H1 (cell line): ENCODE measurements around the gene TRAPPC12. TPM values are rescaled to one million over a fixed set of nuclear protein-coding genes. Genes with fewer than 3 reads are reported as not detected.

Source experiments
- CTCF ChIA-PET: fragments of 300-600 bp; sonication (Branson Sonifier 250); formaldehyde crosslinking; loops from one replicate; lab custom pipeline; 2021; ENCODE audit not compliant: partially characterized antibody; lab: Charles Lee
- POLR2A ChIA-PET: fragments of 300-600 bp; sonication (Branson Sonifier 250); formaldehyde crosslinking; loops from one replicate; lab custom pipeline; 2021; ENCODE audit warnings: inconsistent platforms; ENCODE audit not compliant: partially characterized antibody; lab: Charles Lee
- DNase-seq, 2 experiments: peaks; one replicate each; pipeline versions ENCODE4 v3.0.0 to v3.0.0-alpha.2; 2010 to 2022; ENCODE audit warnings: low spot score in 2 of 2, low read depth in 1 of 2, mixed read lengths in 1 of 2
- FAIRE-seq: peaks from 2 replicates; lab custom pipeline; 2011; peaks lifted over from hg19 to GRCh38; lab: Jason Lieb, UNC
- H2AFZ ChIP-seq: 2 replicates; pipeline ENCODE4 v1.8.1; 2012; ENCODE audit warnings: low read length, inconsistent platforms
- H2AK5ac ChIP-seq: 2 replicates; pipeline ENCODE4 v1.6.1; 2013; ENCODE audit warnings: low read depth, low read length
- H2BK120ac ChIP-seq: replicated peaks from 2 replicates; pipeline ENCODE3; 2013; ENCODE audit warnings: low read depth, low read length, inconsistent platforms
- H2BK12ac ChIP-seq: 2 replicates; pipeline ENCODE4 v1.6.1; 2013; ENCODE audit warnings: low read depth, low read length
- H2BK15ac ChIP-seq: 2 replicates; pipeline ENCODE4 v1.6.1; 2013; ENCODE audit warnings: low read length
- H2BK20ac ChIP-seq: 2 replicates; pipeline ENCODE4 v1.6.1; 2013; ENCODE audit warnings: low read length
- H2BK5ac ChIP-seq: 2 replicates; pipeline ENCODE4 v1.6.1; 2013; ENCODE audit warnings: low read depth, low read length
- H3K14ac ChIP-seq: 2 replicates; pipeline ENCODE4 v1.6.1; 2013; ENCODE audit warnings: inconsistent platforms; ENCODE audit not compliant: insufficient read length
- H3K18ac ChIP-seq: 2 replicates; pipeline ENCODE4 v1.6.1; 2013; ENCODE audit warnings: low read length; ENCODE audit errors: extremely low read depth
- H3K23ac ChIP-seq: 2 replicates; pipeline ENCODE4 v1.6.1; 2013; ENCODE audit warnings: inconsistent platforms; ENCODE audit not compliant: insufficient read length
- H3K23me2 ChIP-seq: 2 replicates; pipeline ENCODE4 v1.6.1; 2013; ENCODE audit warnings: low read depth, low read length
- H3K27ac ChIP-seq: 2 replicates; pipeline ENCODE4 v1.6.1; 2011; ENCODE audit warnings: low read depth, low read length, inconsistent platforms
- H3K27me3 ChIP-seq, 4 experiments: replicated peaks in 1 of 4; 1 replicate in 1 of 4; 2 replicates in 3 of 4; pipeline versions ENCODE4 v1.6.1 to v1.8.1; 2011 to 2013; ENCODE audit warnings: low read length in 3 of 4, mild to moderate bottlenecking in 3 of 4, inconsistent platforms in 2 of 4, mixed read lengths in 2 of 4, moderate library complexity in 1 of 4; ENCODE audit not compliant: control insufficient read depth in 3 of 4, insufficient read depth in 3 of 4; ENCODE audit errors: extremely low read depth in 1 of 4
- H3K36me3 ChIP-seq, 4 experiments: 2 replicates each; pipeline versions ENCODE4 v1.6.1 to v1.8.1; 2011 to 2013; ENCODE audit warnings: mild to moderate bottlenecking in 4 of 4, low read length in 3 of 4, moderate library complexity in 2 of 4, control low read depth in 1 of 4, inconsistent platforms in 1 of 4; ENCODE audit not compliant: insufficient read depth in 4 of 4, control insufficient read depth in 2 of 4
- H3K4ac ChIP-seq: replicated peaks from 2 replicates; pipeline ENCODE3; 2013; ENCODE audit warnings: low read length, low read depth, mixed read lengths, inconsistent platforms; ENCODE audit not compliant: insufficient read length
- H3K4me1 ChIP-seq, 4 experiments: replicated peaks in 1 of 4; 1 replicate in 1 of 4; 2 replicates in 3 of 4; pipeline versions ENCODE4 v1.6.1 to v1.8.1; 2011 to 2013; ENCODE audit warnings: low read length in 3 of 4, inconsistent platforms in 2 of 4, mixed read lengths in 1 of 4; ENCODE audit not compliant: insufficient read depth in 4 of 4, control insufficient read depth in 3 of 4
- H3K4me2 ChIP-seq, 2 experiments: 2 replicates each; pipeline versions ENCODE4 v1.6.1 to v1.8.1; 2011 to 2013; ENCODE audit warnings: low read depth in 2 of 2, low read length in 2 of 2, control low read depth in 1 of 2, inconsistent platforms in 1 of 2, mild to moderate bottlenecking in 1 of 2; ENCODE audit not compliant: insufficient read depth in 1 of 2
- H3K4me3 ChIP-seq, 4 experiments: fragments of 200-600, 300-600 bp in 1 of 4; sonication (generic), shearing (Covaris generic), sonication (Bioruptor Twin) in 1 of 4; 2 replicates each; pipeline versions ENCODE4 v1.5.1 to v1.8.1; 2011 to 2016; ENCODE audit warnings: low read length in 4 of 4, low read depth in 3 of 4, control low read depth in 2 of 4, inconsistent platforms in 2 of 4, mild to moderate bottlenecking in 2 of 4, mixed read lengths in 1 of 4, moderate library complexity in 1 of 4; ENCODE audit not compliant: insufficient read depth in 2 of 4; ENCODE audit errors: extremely low read depth in 1 of 4
- H3K56ac ChIP-seq: replicated peaks from 2 replicates; pipeline ENCODE3; 2013; ENCODE audit warnings: low read depth, mild to moderate bottlenecking, mixed read lengths, low read length, inconsistent platforms; ENCODE audit not compliant: insufficient read length
- H3K79me1 ChIP-seq: 2 replicates; pipeline ENCODE4 v1.6.1; 2013; ENCODE audit warnings: low read depth, low read length, control low read depth
- H3K79me2 ChIP-seq, 2 experiments: 2 replicates each; pipeline versions ENCODE4 v1.6.1 to v1.8.1; 2012 to 2013; ENCODE audit warnings: low read length in 2 of 2, mild to moderate bottlenecking in 2 of 2, inconsistent platforms in 1 of 2; ENCODE audit not compliant: insufficient read depth in 2 of 2, control insufficient read depth in 1 of 2
- H3K9ac ChIP-seq, 4 experiments: replicated peaks in 1 of 4; 1 replicate in 1 of 4; 2 replicates in 3 of 4; pipeline versions ENCODE4 v1.6.1 to v1.8.1; 2011 to 2013; ENCODE audit warnings: low read depth in 3 of 4, low read length in 3 of 4, control low read depth in 2 of 4, mild to moderate bottlenecking in 2 of 4, moderate library complexity in 2 of 4, inconsistent platforms in 1 of 4; ENCODE audit errors: extremely low read depth in 1 of 4
- H3K9me3 ChIP-seq, 2 experiments: 2 replicates each; pipeline versions ENCODE4 v1.6.1 to v1.8.1; 2012 to 2013; ENCODE audit warnings: mild to moderate bottlenecking in 2 of 2, moderate library complexity in 2 of 2, control low read depth in 1 of 2, inconsistent platforms in 1 of 2, low read depth in 1 of 2, low read length in 1 of 2, mixed read lengths in 1 of 2; ENCODE audit not compliant: insufficient read depth in 2 of 2
- H4K20me1 ChIP-seq, 2 experiments: replicated peaks in 1 of 2; 2 replicates each; pipeline versions ENCODE3 to v1.8.1; 2011 to 2013; ENCODE audit warnings: inconsistent platforms in 2 of 2, low read length in 2 of 2, mild to moderate bottlenecking in 1 of 2; ENCODE audit not compliant: insufficient read depth in 2 of 2, control insufficient read depth in 1 of 2
- H4K5ac ChIP-seq: 2 replicates; pipeline ENCODE4 v1.6.1; 2013; ENCODE audit warnings: low read length, low read depth, mixed read lengths, inconsistent platforms; ENCODE audit not compliant: insufficient read length
- H4K8ac ChIP-seq: 2 replicates; pipeline ENCODE4 v1.8.0; 2013; ENCODE audit warnings: mild to moderate bottlenecking, moderate library complexity, low read length, inconsistent platforms; ENCODE audit not compliant: insufficient read depth; ENCODE audit errors: extremely low read depth
- H4K91ac ChIP-seq: replicated peaks from 2 replicates; pipeline ENCODE3; 2013; ENCODE audit warnings: low read length, mixed read lengths, inconsistent platforms; ENCODE audit not compliant: insufficient read length
- CEBPB ChIP-seq: IDR thresholded peaks from 2 replicates; pipeline ENCODE4 v1.6.1; 2012; ENCODE audit warnings: low read depth, low read length
- CREB1 ChIP-seq: IDR thresholded peaks from 2 replicates; pipeline ENCODE4 v1.6.1; 2012; ENCODE audit warnings: inconsistent platforms
- CTBP2 ChIP-seq: IDR thresholded peaks from 2 replicates; pipeline ENCODE4 v1.7.0; 2011; ENCODE audit warnings: borderline replicate concordance, mild to moderate bottlenecking, moderate library complexity, mixed read lengths, low read length; ENCODE audit not compliant: insufficient read depth, insufficient read length
- HDAC2 ChIP-seq, 2 experiments: fragments of 300-600 bp in 1 of 2; sonication (generic) in 1 of 2; IDR thresholded peaks; 2 replicates each; pipeline ENCODE4 v1.6.1; 2011 to 2012; ENCODE audit warnings: low read depth in 2 of 2, low read length in 2 of 2, mild to moderate bottlenecking in 2 of 2, moderate library complexity in 2 of 2, borderline replicate concordance in 1 of 2, inconsistent platforms in 1 of 2
- KDM4A ChIP-seq: IDR thresholded peaks from one replicate; pipeline ENCODE4 v1.7.1; 2012; ENCODE audit warnings: low read depth, mild to moderate bottlenecking, moderate library complexity, low read length, inconsistent platforms; ENCODE audit not compliant: severe bottlenecking
- POLR2AphosphoS5 ChIP-seq: IDR thresholded peaks from 2 replicates; pipeline ENCODE4 v1.6.1; 2011; ENCODE audit warnings: low read depth, low read length
- RBBP5 ChIP-seq: IDR thresholded peaks from 2 replicates; pipeline ENCODE4 v1.7.1; 2012; ENCODE audit warnings: low read depth, mild to moderate bottlenecking, inconsistent platforms, low read length, moderate library complexity, borderline replicate concordance
- RFX5 ChIP-seq: IDR thresholded peaks from 2 replicates; pipeline ENCODE4 v1.6.1; 2011; ENCODE audit warnings: low read depth, low read length, improper control_type of control experiment, borderline replicate concordance
- RXRA ChIP-seq: IDR thresholded peaks from 2 replicates; pipeline ENCODE4 v1.6.1; 2011; ENCODE audit warnings: low read depth, mild to moderate bottlenecking, low read length, moderate library complexity; ENCODE audit not compliant: insufficient read depth
- SP1 ChIP-seq: IDR thresholded peaks from 2 replicates; pipeline ENCODE4 v1.6.1; 2011; ENCODE audit warnings: low read depth, low read length
- SRF ChIP-seq: IDR thresholded peaks from 2 replicates; pipeline ENCODE4 v1.6.1; 2011; ENCODE audit warnings: mild to moderate bottlenecking, low read depth, low read length, moderate library complexity
- SUZ12 ChIP-seq: fragments of 200-600 bp; sonication (generic); IDR thresholded peaks from 2 replicates; pipeline ENCODE4 v1.6.1; 2012; ENCODE audit warnings: mild to moderate bottlenecking, inconsistent platforms, low read length, moderate library complexity, mixed read lengths
- WGBS, 2 experiments: shearing (Covaris generic) in 1 of 2; methylation state at CpG; one replicate each; pipeline versions ENCODE4 v1.1.6 to v1.1.7; 2013 to 2015; ENCODE audit warnings: low lambda C conversion rate in 2 of 2, mixed read lengths in 2 of 2, inconsistent platforms in 1 of 2, low coverage in 1 of 2, missing lambda C conversion rate in 1 of 2; ENCODE audit not compliant: insufficient replicate concordance in 2 of 2, insufficient coverage in 1 of 2, insufficient read length in 1 of 2; ENCODE audit errors: extremely low coverage in 1 of 2, missing lambda C conversion rate in 1 of 2; 5-methylcytosine and 5-hydroxymethylcytosine counted together
- polyA plus RNA-seq, 7 experiments: library from polyadenylated mRNA; depleted of rRNA in 3 of 7; stranded (reverse) in 5 of 7; unstranded in 2 of 7; fragments of >200 nt in 5 of 7; fragments of 200-250 nt in 2 of 7; gene quantifications; 1 replicate in 5 of 7; 2 replicates in 1 of 7; 4 replicates in 1 of 7; pipeline versions ENCODE4 v1.2.1 to v1.2.3, GENCODE V29; 2011 to 2013; ENCODE audit warnings: missing spikeins in 2 of 7, mixed read lengths in 2 of 7
- total RNA-seq: library from RNA; stranded (reverse); fragmentation: NEBNext Ultra II Directional; extraction: Animal tissue kit (Norgen Biotek cat#: 25700); gene quantifications from 2 replicates; pipeline ENCODE4 v1.2.1, GENCODE V29; 2021
- TF ChIP-seq, protein P1 (sequence below): IDR thresholded peaks from 2 replicates; pipeline ENCODE4 v1.6.1; 2011; ENCODE audit warnings: low read depth, mild to moderate bottlenecking, low read length; ENCODE audit not compliant: insufficient read depth

Gene TRAPPC12
- total and polyA plus RNA-seq, 2 of the 8 experiments (the other 6 are each of a cell fraction or from before 2014, with no cell fraction given), result 35.0 to 67.3 TPM

DNA sequence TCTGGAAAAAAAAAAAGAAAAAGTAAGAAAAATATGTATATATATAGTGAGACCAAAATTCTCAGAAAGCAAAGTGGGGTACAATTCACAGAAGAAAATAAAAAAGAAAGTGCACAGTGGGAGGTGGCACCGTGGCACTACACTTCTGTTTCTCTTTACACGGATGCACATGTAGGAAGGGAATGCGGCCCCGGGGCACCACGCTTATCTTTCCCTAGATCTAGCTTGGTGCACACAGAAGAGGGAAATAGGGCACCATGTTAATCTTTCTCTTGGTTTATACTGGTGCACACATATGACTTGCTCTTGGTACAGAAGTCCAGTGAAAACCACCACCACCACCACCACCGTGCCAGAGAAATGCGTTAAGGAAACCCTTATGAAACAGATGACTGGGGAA is 33.9 kb upstream of the TRAPPC12 start:
- FAIRE-seq, result no peak
- Histone ChIP-seq H4K8ac (no peak overlapping the region), H2BK12ac (no peak overlapping the region), H3K4me2 (no peak overlapping the region), H3K27me3 (no peaks in the 10 kb centered on the region), H3K23ac (no peak overlapping the region), H3K14ac (no peak overlapping the region), H2BK5ac (no peak overlapping the region), H2BK120ac (no peak overlapping the region), H3K4ac (no peak overlapping the region), H2AFZ (no peak overlapping the region), H3K36me3 (no peaks in the 10 kb centered on the region), H3K18ac (no peak overlapping the region), H3K79me1 (peaks cover 5% of the 10 kb centered on the region), H3K23me2 (no peaks in the 10 kb centered on the region), H4K5ac (no peak overlapping the region), H2BK20ac (no peak overlapping the region), H3K9me3 (no peaks in the 10 kb centered on the region), H2AK5ac (no peak overlapping the region), H2BK15ac (no peak overlapping the region), H3K4me3 (no peak overlapping the region), H3K4me1 (peaks cover 0 to 5% (median 0%) of the 10 kb centered on the region in 4 experiments; a peak in 1 of 7 replicates), H4K20me1 (peaks cover 2 to 12% of the 10 kb centered on the region in 2 experiments), H3K79me2 (no peaks in the 10 kb centered on the region), H3K9ac (no peak overlapping the region), H3K27ac (no peak overlapping the region), H4K91ac (no peak overlapping the region), H3K56ac (no peak overlapping the region)
- ChIA-PET CTCF (no interaction called here), POLR2A (no interaction called here)
- no peak for DNase-seq
- 95% methylated on average over 7 of the region's 7 CpGs; no CpG with 5 or more reads in 1 of the 2 experiments for WGBS, 2 experiments
- TF ChIP-seq CEBPB, result no peak
- no peak for TF ChIP-seq CTBP2
- no peak for TF ChIP-seq CREB1
- TF ChIP-seq, protein P1, sequence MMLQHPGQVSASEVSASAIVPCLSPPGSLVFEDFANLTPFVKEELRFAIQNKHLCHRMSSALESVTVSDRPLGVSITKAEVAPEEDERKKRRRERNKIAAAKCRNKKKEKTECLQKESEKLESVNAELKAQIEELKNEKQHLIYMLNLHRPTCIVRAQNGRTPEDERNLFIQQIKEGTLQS, result no peak
- TF ChIP-seq SP1, result no peak
- no peak for TF ChIP-seq KDM4A
- TF ChIP-seq RFX5, result no peak
- no peak for TF ChIP-seq RBBP5
- TF ChIP-seq POLR2AphosphoS5, result no peak
- TF ChIP-seq RXRA, result no peak
- no peak for TF ChIP-seq SUZ12
- TF ChIP-seq HDAC2 (IDR thresholded peaks at IDR 0.05; ENCODE audit: borderline replicate concordance in 1 of 2, low read depth in 2 of 2, low read length in 2 of 2), result no peak
- TF ChIP-seq SRF, result no peak
